WTC11 (cell line): ENCODE measurements around the gene CFAP20DC. TPM values are rescaled to one million over a fixed set of nuclear protein-coding genes. Genes with fewer than 3 reads are reported as not detected.

Experiments used
- ATAC-seq: fragments of 200-7000 bp; cut with Tn5 transposase; 2 replicates; pipeline ENCODE4 v1.10.0; 2021; ENCODE audit warnings: mild to moderate bottlenecking, moderate library complexity
- CTCF ChIA-PET: fragments of 300-600 bp; sonication (Branson Sonifier 250); formaldehyde crosslinking; loops from one replicate; lab custom pipeline; 2021; ENCODE audit warnings: antibody characterized with exemption; lab: Charles Lee
- POLR2A ChIA-PET: fragments of 350-600 bp; sonication (Branson Sonifier 250); formaldehyde crosslinking; loops from one replicate; lab custom pipeline; 2021; ENCODE audit warnings: antibody characterized with exemption; lab: Charles Lee
- DNase-seq: peaks from one replicate; pipeline ENCODE4 v3.0.0; 2021; ENCODE audit warnings: low spot score
- H3K27ac Mint-ChIP-seq: 2 replicates; pipeline ENCODE4 v1.8.0; 2021; ENCODE audit warnings: mixed read lengths
- H3K27me3 Mint-ChIP-seq: 2 replicates; pipeline ENCODE4 v1.8.0; 2021; ENCODE audit warnings: low read depth, mild to moderate bottlenecking, moderate library complexity, mixed read lengths
- H3K36me3 Mint-ChIP-seq: 2 replicates; pipeline ENCODE4 v1.8.0; 2021; ENCODE audit warnings: mixed read lengths
- H3K4me1 Mint-ChIP-seq: 2 replicates; pipeline ENCODE4 v1.8.0; 2022; ENCODE audit warnings: mixed read lengths
- H3K4me3 Mint-ChIP-seq: 2 replicates; pipeline ENCODE4 v1.8.0; 2021; ENCODE audit warnings: mild to moderate bottlenecking, moderate library complexity, mixed read lengths
- H3K9me3 Mint-ChIP-seq: 2 replicates; pipeline ENCODE4 v1.8.0; 2021; ENCODE audit warnings: mixed read lengths
- ARID4B ChIP-seq: sonication (generic); formaldehyde crosslinking; IDR thresholded peaks from 2 replicates; pipeline ENCODE4 v1.8.0; 2023; ENCODE audit warnings: missing genetic modification reagents, mild to moderate bottlenecking, borderline replicate concordance
- FOXK1 ChIP-seq: sonication (generic); formaldehyde crosslinking; IDR thresholded peaks from 2 replicates; pipeline ENCODE4 v1.8.0; 2022; ENCODE audit warnings: mild to moderate bottlenecking, moderate library complexity, missing genetic modification reagents
- FOXP4 ChIP-seq: sonication (generic); formaldehyde crosslinking; IDR thresholded peaks from 2 replicates; pipeline ENCODE4 v1.8.0; 2022; ENCODE audit warnings: mild to moderate bottlenecking, missing genetic modification reagents
- GTF2I ChIP-seq: fragments of 250-450 bp; sonication (Bioruptor Pico); conservative IDR thresholded peaks from 2 replicates; pipeline ENCODE4 v1.4.0; 2021; ENCODE audit warnings: mild to moderate bottlenecking
- KAT7 ChIP-seq: sonication (generic); formaldehyde crosslinking; IDR thresholded peaks from 2 replicates; pipeline ENCODE4 v1.8.1; 2023; ENCODE audit warnings: missing genetic modification reagents, mild to moderate bottlenecking, borderline replicate concordance
- PRRX2 ChIP-seq: fragments of 250-450 bp; sonication (Bioruptor Pico); IDR thresholded peaks from 2 replicates; pipeline ENCODE4 v1.8.0; 2021; ENCODE audit warnings: mild to moderate bottlenecking
- TCF7 ChIP-seq: sonication (generic); formaldehyde crosslinking; IDR thresholded peaks from 2 replicates; pipeline ENCODE4 v1.8.0; 2022; ENCODE audit warnings: mild to moderate bottlenecking, low read depth, missing genetic modification reagents, moderate library complexity
- TP53 ChIP-seq: sonication (generic); formaldehyde crosslinking; IDR thresholded peaks from 2 replicates; pipeline ENCODE4 v1.8.1; 2023; ENCODE audit warnings: mild to moderate bottlenecking, missing genetic modification reagents
- ZMAT4 ChIP-seq: fragments of 250-450 bp; sonication (Bioruptor Pico); IDR thresholded peaks from 2 replicates; pipeline ENCODE4 v1.9.0; 2021; ENCODE audit warnings: mild to moderate bottlenecking
- ZNF138 ChIP-seq: sonication (generic); formaldehyde crosslinking; conservative IDR thresholded peaks from 2 replicates; pipeline ENCODE4 v1.8.1; 2022; ENCODE audit warnings: mild to moderate bottlenecking, moderate library complexity, missing genetic modification reagents
- ZNF263 ChIP-seq: sonication (generic); formaldehyde crosslinking; IDR thresholded peaks from 2 replicates; pipeline ENCODE4 v1.8.1; 2022; ENCODE audit warnings: low read depth, mild to moderate bottlenecking, moderate library complexity, missing genetic modification reagents
- ZNF512 ChIP-seq: sonication (generic); formaldehyde crosslinking; IDR thresholded peaks from 2 replicates; pipeline ENCODE4 v1.8.1; 2022; ENCODE audit warnings: missing genetic modification reagents, borderline replicate concordance
- ZNF671 ChIP-seq: fragments of 250-450 bp; sonication (Bioruptor Pico); IDR thresholded peaks from 2 replicates; pipeline ENCODE4 v1.8.0; 2021; ENCODE audit warnings: mild to moderate bottlenecking
- total RNA-seq: library from RNA; stranded (reverse); gene quantifications from 3 replicates; pipeline ENCODE4 v1.2.3, GENCODE V29; 2021
- TF ChIP-seq, protein P1 (sequence below): fragments of 250-450 bp; sonication (Bioruptor Pico); conservative IDR thresholded peaks from 2 replicates; pipeline ENCODE4 v1.9.0; 2021; ENCODE audit warnings: mild to moderate bottlenecking

The CFAP20DC gene
- total RNA-seq, 1 experiment from 2014 or later, result 4.9 TPM

GRCh38 chr3:58835086-58835485, 214.7 kb downstream of the CFAP20DC start (continued):
- TF ChIP-seq FOXP4 (CRISPR knock-in tag), result no peak
- TF ChIP-seq KAT7 (CRISPR knock-in tag), result no peak
- TF ChIP-seq, protein P1, sequence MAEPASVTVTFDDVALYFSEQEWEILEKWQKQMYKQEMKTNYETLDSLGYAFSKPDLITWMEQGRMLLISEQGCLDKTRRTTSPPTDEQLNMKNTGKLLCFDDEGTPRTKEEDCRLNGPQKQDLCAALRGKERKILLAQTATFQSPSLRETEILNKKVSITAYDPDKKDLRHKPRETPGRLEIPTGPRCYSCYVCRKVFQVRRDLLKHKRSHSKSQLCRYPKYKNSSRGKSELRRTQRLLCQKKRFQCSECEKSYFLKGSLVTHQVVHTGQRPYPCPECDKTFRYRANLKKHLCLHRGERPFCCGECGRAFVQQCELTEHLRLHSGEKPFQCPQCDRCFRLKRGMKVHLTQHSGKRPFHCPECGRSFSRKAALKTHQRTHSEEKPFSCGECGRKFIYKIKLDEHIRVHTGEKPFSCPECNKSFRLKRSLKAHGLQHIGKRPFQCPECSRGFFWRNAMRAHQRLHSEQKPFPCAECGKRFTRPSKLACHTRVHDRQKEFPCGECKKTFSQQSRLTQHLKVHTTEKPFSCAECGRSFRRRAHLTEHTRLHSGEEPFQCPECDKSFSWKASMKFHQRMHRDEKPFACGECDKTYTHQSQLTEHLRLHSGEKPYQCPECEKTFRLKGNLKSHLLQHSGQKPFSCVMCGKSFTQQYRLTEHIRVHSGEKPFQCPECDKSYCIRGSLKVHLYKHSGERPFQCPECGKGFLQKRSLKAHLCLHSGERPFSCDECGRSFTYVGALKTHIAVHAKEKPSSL (CRISPR knock-in tag), result no peak
- no peak for TF ChIP-seq PRRX2
- TF ChIP-seq FOXK1 (CRISPR knock-in tag), result no peak
- no peak for TF ChIP-seq ZNF671 (CRISPR knock-in tag)
- TF ChIP-seq ARID4B, result no peak
- TF ChIP-seq TCF7 (CRISPR knock-in tag), result no peak
- no peak for TF ChIP-seq ZNF512 (CRISPR knock-in tag)

DNA sequence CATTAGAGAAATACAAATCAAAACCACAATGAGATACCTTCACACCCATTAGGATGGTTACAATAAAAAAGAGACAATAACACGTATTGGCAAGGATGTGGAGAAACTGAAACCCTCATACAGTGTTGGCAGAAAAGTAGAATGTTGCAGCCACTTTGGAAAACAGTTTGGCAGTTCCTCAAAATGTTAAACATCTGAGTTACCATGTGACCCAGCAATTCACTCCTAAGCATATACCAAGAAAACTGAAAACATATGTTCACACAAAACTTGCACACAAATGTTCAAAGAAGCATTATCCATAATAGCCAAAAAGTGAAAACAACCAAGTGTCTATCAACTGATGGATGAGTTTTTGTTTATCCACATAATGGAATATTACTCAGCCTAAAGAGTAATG, 216.3 kb downstream of the CFAP20DC start:
- Mint-ChIP-seq H3K4me3 (no peak overlapping the region), H3K27ac (no peak overlapping the region), H3K9me3 (no peaks in the 10 kb centered on the region), H3K36me3 (peaks cover 13% of the 10 kb centered on the region), H3K27me3 (no peaks in the 10 kb centered on the region), H3K4me1 (no peaks in the 10 kb centered on the region)
- ChIA-PET POLR2A (no interaction called here), CTCF (no interaction called here)
- ATAC-seq (no peak), DNase-seq (no peak)
- no peak for TF ChIP-seq TP53 (CRISPR knock-in tag)
- no peak for TF ChIP-seq KAT7 (CRISPR knock-in tag)
- no peak for TF ChIP-seq ZNF138 (CRISPR knock-in tag)

GRCh38 chr3:58829321-58830000, 220.4 kb downstream of the CFAP20DC start:
- Mint-ChIP-seq H3K36me3 (peaks cover 13% of the 10 kb centered on the region), H3K4me1 (peaks cover 7% of the 10 kb centered on the region), H3K4me3 (no peak overlapping the region), H3K9me3 (no peaks in the 10 kb centered on the region), H3K27ac (no peak overlapping the region), H3K27me3 (no peaks in the 10 kb centered on the region)
- DNase-seq, result no peak
- no peak for ATAC-seq
- ChIA-PET POLR2A (no interaction called here), CTCF (no interaction called here)
- TF ChIP-seq FOXK1 (CRISPR knock-in tag), result no peak
- no peak for TF ChIP-seq GTF2I (CRISPR knock-in tag)
- TF ChIP-seq, protein P1 (CRISPR knock-in tag), result no peak
- no peak for TF ChIP-seq ZMAT4
- no peak for TF ChIP-seq ZNF263
